Renal pelvis (tissue), 4 donors: ENCODE measurements around the gene HNRNPA2B1. TPM values are rescaled to one million over a fixed set of nuclear protein-coding genes. Genes with fewer than 3 reads are reported as not detected.
A peak's percentile ranks its signal among the peaks of the same experiment; 100 is the strongest.
"Not testable (repeated sequence)": the region's sequence is repeated elsewhere in the genome, so short reads cannot be mapped to it uniquely, and the experiment has no call there.

Source experiments
- DNase-seq: peaks from one replicate; pipeline ENCODE4 v3.0.0-alpha.2; 2013
- polyA plus RNA-seq, 3 donors: library from polyadenylated mRNA; unstranded; fragments of 120-200 nt; gene quantifications; one replicate each; pipeline ENCODE4 v1.2.1, GENCODE V29; 2013; ENCODE audit not compliant: insufficient read length in 3 of 3

Gene HNRNPA2B1
- polyA plus RNA-seq, 3 donors, result 1,492 to 1,725 (median 1,529) TPM

GRCh38 chr7:26201247-26202018 is 887 bp upstream of the HNRNPA2B1 start, which contains the start of gene CBX3:
Gene CBX3, plus strand, starts transcription at chr7:26201745. Its CDS starts 1,254 bp downstream, at chr7:26202999.
- peak; percentile 91 for DNase-seq

- peak; percentile 60 for DNase-seq
Measured at GRCh38 chr7:26200038-26200443, 505 bp downstream of the HNRNPA2B1 start.

- DNase-seq, result peak; percentile 76
Measured at GRCh38 chr7:26199301-26200037, 1.1 kb downstream of the HNRNPA2B1 start.

GRCh38 chr7:26198781-26199169 is 1.8 kb downstream of the HNRNPA2B1 start:
- no peak for DNase-seq

- no peak for DNase-seq
Measured at GRCh38 chr7:26198133-26198780, 2.3 kb downstream of the HNRNPA2B1 start.

- no peak for DNase-seq
Measured at GRCh38 chr7:26197153-26198115, 3.1 kb downstream of the HNRNPA2B1 start.

- DNase-seq, result no peak
Measured at GRCh38 chr7:26195867-26196657, 4.5 kb downstream of the HNRNPA2B1 start.

- DNase-seq, result no peak
Measured at GRCh38 chr7:26195182-26195581, 5.4 kb downstream of the HNRNPA2B1 start.

- not testable (repeated sequence) for DNase-seq
Measured at GRCh38 chr7:26194764-26195163, 5.8 kb downstream of the HNRNPA2B1 start.

- DNase-seq, result no peak
Measured at GRCh38 chr7:26193432-26194207, 6.9 kb downstream of the HNRNPA2B1 start.

GRCh38 chr7:26192485-26193087 is 8.0 kb downstream of the HNRNPA2B1 start:
- no peak for DNase-seq

- DNase-seq, result no peak
Measured at GRCh38 chr7:26191974-26192479, 8.5 kb downstream of the HNRNPA2B1 start.

- DNase-seq, result no peak
Measured at GRCh38 chr7:26191233-26191973, 9.1 kb downstream of the HNRNPA2B1 start.

- DNase-seq, result no peak
Measured at GRCh38 chr7:26190417-26190869, 10.1 kb downstream of the HNRNPA2B1 start.

- DNase-seq, result no peak
Measured at GRCh38 chr7:26189697-26190096, 10.8 kb downstream of the HNRNPA2B1 start.

- DNase-seq, result no peak
Measured at GRCh38 chr7:26188957-26189541, 11.5 kb downstream of the HNRNPA2B1 start.

GRCh38 chr7:26188206-26188956 is 12.2 kb downstream of the HNRNPA2B1 start:
- no peak for DNase-seq
